GM23248 (cell line): Measurements from ENCODE around the gene SGK1. TPM values are rescaled to one million over a fixed set of nuclear protein-coding genes. Genes with fewer than 3 reads are reported as not detected.
A peak's percentile ranks its signal among the peaks of the same experiment; 100 is the strongest.

Source experiments
- DNase-seq: peaks from one replicate; pipeline ENCODE4 v3.0.0-alpha.2; 2015
- H2AFZ ChIP-seq: fragments of 200-600 bp; sonication (generic); 2 replicates; pipeline ENCODE4 v1.6.1; 2016; ENCODE audit warnings: antibody characterized with exemption
- H3F3A ChIP-seq: fragments of 200-600 bp; sonication (generic); 2 replicates; pipeline ENCODE4 v1.6.1; 2016; ENCODE audit warnings: mild to moderate bottlenecking, antibody characterized with exemption, mixed run types; ENCODE audit not compliant: insufficient read depth
- H3K27ac ChIP-seq: fragments of 200-600 bp; sonication (generic); 2 replicates; pipeline ENCODE4 v1.5.1; 2016; ENCODE audit warnings: mild to moderate bottlenecking
- H3K27me3 ChIP-seq: fragments of 200-600 bp; sonication (generic); replicated peaks from 2 replicates; pipeline ENCODE4 v1.6.1; 2016; ENCODE audit warnings: mild to moderate bottlenecking; ENCODE audit not compliant: insufficient read depth
- H3K36me3 ChIP-seq: fragments of 200-600 bp; sonication (generic); 2 replicates; pipeline ENCODE4 v1.6.1; 2016; ENCODE audit warnings: low read depth, mild to moderate bottlenecking
- H3K4me1 ChIP-seq: fragments of 200-600 bp; sonication (generic); 2 replicates; pipeline ENCODE4 v1.6.1; 2016; ENCODE audit warnings: mild to moderate bottlenecking; ENCODE audit not compliant: insufficient read depth
- H3K4me2 ChIP-seq: fragments of 200-600 bp; sonication (generic); one replicate; pipeline ENCODE4 v1.6.1; 2016; ENCODE audit warnings: mild to moderate bottlenecking; ENCODE audit not compliant: unreplicated experiment
- H3K4me3 ChIP-seq: fragments of 200-600 bp; sonication (generic); 2 replicates; pipeline ENCODE4 v1.5.1; 2016; ENCODE audit warnings: mild to moderate bottlenecking
- H3K79me2 ChIP-seq: fragments of 200-600 bp; sonication (generic); 2 replicates; pipeline ENCODE4 v1.6.1; 2016; ENCODE audit warnings: mild to moderate bottlenecking; ENCODE audit not compliant: insufficient read depth
- H3K9ac ChIP-seq: fragments of 200-600 bp; sonication (generic); 2 replicates; pipeline ENCODE4 v1.6.1; 2016; ENCODE audit warnings: mild to moderate bottlenecking
- H3K9me2 ChIP-seq: fragments of 200-600 bp; sonication (generic); 2 replicates; pipeline ENCODE4 v1.6.1; 2016; ENCODE audit warnings: mixed run types, mild to moderate bottlenecking, moderate library complexity; ENCODE audit not compliant: insufficient read depth
- H3K9me3 ChIP-seq: fragments of 200-600 bp; sonication (generic); one replicate; pipeline ENCODE4 v1.6.1; 2017; ENCODE audit warnings: low read depth
- H4K20me1 ChIP-seq: fragments of 200-600 bp; sonication (generic); 2 replicates; pipeline ENCODE4 v1.6.0; 2016; ENCODE audit not compliant: insufficient read depth
- EZH2 ChIP-seq: fragments of 200-600 bp; sonication (generic); IDR thresholded peaks from 2 replicates; pipeline ENCODE4 v1.6.1; 2018; ENCODE audit warnings: antibody characterized with exemption, mild to moderate bottlenecking; ENCODE audit not compliant: insufficient read depth, poor library complexity, severe bottlenecking
- EZH2phosphoT487 ChIP-seq: fragments of 200-600 bp; sonication (generic); IDR thresholded peaks from 2 replicates; pipeline ENCODE4 v1.6.1; 2018; ENCODE audit warnings: antibody characterized with exemption, moderate library complexity, mild to moderate bottlenecking, low read depth; ENCODE audit not compliant: insufficient read depth
- WGBS, 2 experiments: methylation state at CpG; one replicate each; pipeline ENCODE4 v1.1.6; 2015 to 2017; ENCODE audit warnings: low lambda C conversion rate in 2 of 2, low coverage in 1 of 2; ENCODE audit errors: missing lambda C conversion rate in 2 of 2; 5-methylcytosine and 5-hydroxymethylcytosine counted together
- in situ Hi-C: fragments of 300-500 bp; cut with MboI; formaldehyde crosslinking; loops from 2 replicates; pipeline ENCODE4 v1.15.0; 2020
- polyA plus RNA-seq: library from polyadenylated mRNA; unstranded; fragments of >200 nt; fragmentation: Nextera tagmentation; extraction: Ambion mirVana; gene quantifications from 2 replicates; pipeline ENCODE4 v1.2.1, GENCODE V29; 2016
- total RNA-seq: library from RNA; depleted of rRNA; stranded (reverse); fragments of >200 nt; shearing (Covaris generic); gene quantifications from 2 replicates; pipeline ENCODE4 v1.2.3, GENCODE V29; 2014

Gene SGK1
- total and polyA plus RNA-seq, 2 experiments from 2014 or later, result 134 to 228 TPM

DNA sequence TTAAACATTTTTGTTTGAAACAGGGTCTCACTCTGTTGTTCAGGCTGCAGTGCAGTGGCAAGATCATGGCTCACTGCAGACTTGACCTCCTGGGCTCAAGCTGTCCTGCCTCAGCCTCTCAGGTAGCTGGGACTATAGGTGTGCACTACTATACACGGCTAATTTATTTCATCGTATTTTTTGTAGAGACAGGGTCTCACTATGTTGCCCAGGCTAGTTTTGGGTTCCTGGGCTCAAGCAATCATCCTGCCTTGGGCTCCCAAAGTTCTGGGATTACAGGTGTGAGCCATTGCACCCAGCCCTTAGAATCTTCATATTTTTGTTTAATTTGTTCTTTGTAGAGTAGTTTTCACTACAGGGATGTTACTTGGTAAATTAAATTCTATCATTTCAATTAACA lies 67.1 kb downstream of the SGK1 start:
- H3K27ac ChIP-seq, result no peak overlapping the region
- in situ Hi-C loops, result no loop called here
- peaks cover 14% of the 10 kb centered on the region; the same call in 1 of the 2 replicates for H3K4me1 ChIP-seq
- DNase-seq, result no peak
- H3K9me3 ChIP-seq, result no peaks in the 10 kb centered on the region
- H4K20me1 ChIP-seq, result no peaks in the 10 kb centered on the region
- TF ChIP-seq EZH2phosphoT487 (no peak), EZH2 (no peak)
- no peak overlapping the region for H2AFZ ChIP-seq
- no peaks in the 10 kb centered on the region for H3K36me3 ChIP-seq
- H3K9me2 ChIP-seq, result no peaks in the 10 kb centered on the region
- H3K4me2 ChIP-seq, result no peak overlapping the region
- H3F3A ChIP-seq, result no peaks in the 10 kb centered on the region
- H3K4me3 ChIP-seq, result no peak overlapping the region
- WGBS, 2 experiments, result 96 to 97% methylated on average over 2 of the region's 2 CpGs
- no peaks in the 10 kb centered on the region for H3K27me3 ChIP-seq
- H3K79me2 ChIP-seq, result no peaks in the 10 kb centered on the region
- H3K9ac ChIP-seq, result no peak overlapping the region

DNA sequence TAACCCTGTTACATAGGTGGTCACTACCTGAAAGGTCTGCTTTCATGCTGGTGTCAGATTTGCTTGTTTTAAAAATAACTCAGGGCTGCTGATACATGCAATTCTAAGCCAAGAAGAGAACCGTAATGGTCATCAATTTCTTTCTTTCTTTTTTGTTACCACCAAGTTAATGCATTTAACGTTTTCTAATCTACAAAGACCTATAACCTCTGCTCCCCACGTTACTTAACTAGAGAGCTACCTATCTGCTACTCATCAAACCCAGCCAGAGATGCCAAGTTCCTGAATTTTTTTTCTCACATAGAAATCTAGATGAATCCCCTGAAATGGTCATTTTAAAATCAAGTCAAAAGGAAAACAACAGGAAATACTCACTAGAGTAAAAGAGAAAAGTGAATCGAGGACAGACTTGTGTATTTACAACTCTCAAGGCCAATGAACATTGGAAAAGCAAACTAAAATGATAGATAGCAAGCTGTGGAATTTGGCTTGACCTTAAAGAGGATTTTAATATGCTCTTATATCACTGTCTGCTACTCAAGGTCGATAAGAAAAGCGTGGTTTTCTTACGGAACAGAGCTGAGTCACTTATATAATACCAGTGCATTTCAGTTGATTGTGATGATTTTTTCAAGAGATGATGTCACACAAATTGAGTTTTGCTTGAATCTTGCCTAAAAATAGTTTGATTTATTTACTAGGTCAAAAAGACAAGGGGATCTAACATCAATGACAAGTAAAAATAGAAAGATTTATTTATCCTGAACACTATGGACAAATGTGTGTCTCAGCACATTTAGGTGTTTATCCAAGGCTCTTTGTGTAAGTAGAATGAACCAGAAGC lies 67.9 kb downstream of the SGK1 start:
- 26 to 27% methylated on average over 7 of the region's 7 CpGs for WGBS, 2 experiments
- H3K4me2 ChIP-seq, result no peak overlapping the region
- no peak overlapping the region for H3K27ac ChIP-seq

GRCh38 chr6:134249239-134249758 lies 68.6 kb downstream of the SGK1 start:
- H3K4me1 ChIP-seq, result peaks cover 14% of the 10 kb centered on the region; the same call in 1 of the 2 replicates
- no peaks in the 10 kb centered on the region for H3K27me3 ChIP-seq
- WGBS, 2 experiments, result 70 to 72% methylated on average over 5 of the region's 5 CpGs
- H3K4me3 ChIP-seq, result no peak overlapping the region
- DNase-seq, result no peak
- no peak overlapping the region for H3K4me2 ChIP-seq
- in situ Hi-C loops, result no loop called here
- no peak overlapping the region for H2AFZ ChIP-seq
- H3K9me2 ChIP-seq, result no peaks in the 10 kb centered on the region
- H3K27ac ChIP-seq, result no peak overlapping the region
- TF ChIP-seq EZH2, result no peak
- TF ChIP-seq EZH2phosphoT487, result no peak
- no peaks in the 10 kb centered on the region for H3K9me3 ChIP-seq
- no peak overlapping the region for H3K9ac ChIP-seq
- no peaks in the 10 kb centered on the region for H3K36me3 ChIP-seq
- no peaks in the 10 kb centered on the region for H3K79me2 ChIP-seq
- H3F3A ChIP-seq, result no peaks in the 10 kb centered on the region
- no peaks in the 10 kb centered on the region for H4K20me1 ChIP-seq

More for the DNA sequence above, 67.9 kb downstream of the SGK1 start:
- peak; percentile 41 for DNase-seq
- H3K9me3 ChIP-seq, result no peaks in the 10 kb centered on the region
- no peaks in the 10 kb centered on the region for H3K9me2 ChIP-seq
- no peak for TF ChIP-seq EZH2
- TF ChIP-seq EZH2phosphoT487, result no peak
- no peak overlapping the region for H3K9ac ChIP-seq
- H3K36me3 ChIP-seq, result no peaks in the 10 kb centered on the region
- H2AFZ ChIP-seq, result peak overlapping the region; percentile 58
- no peaks in the 10 kb centered on the region for H3K27me3 ChIP-seq
- no peaks in the 10 kb centered on the region for H3F3A ChIP-seq
- H4K20me1 ChIP-seq, result no peaks in the 10 kb centered on the region
- H3K79me2 ChIP-seq, result no peaks in the 10 kb centered on the region
- in situ Hi-C loops, result no loop called here
- H3K4me3 ChIP-seq, result no peak overlapping the region
- peaks cover 14% of the 10 kb centered on the region; the same call in 1 of the 2 replicates for H3K4me1 ChIP-seq

DNA sequence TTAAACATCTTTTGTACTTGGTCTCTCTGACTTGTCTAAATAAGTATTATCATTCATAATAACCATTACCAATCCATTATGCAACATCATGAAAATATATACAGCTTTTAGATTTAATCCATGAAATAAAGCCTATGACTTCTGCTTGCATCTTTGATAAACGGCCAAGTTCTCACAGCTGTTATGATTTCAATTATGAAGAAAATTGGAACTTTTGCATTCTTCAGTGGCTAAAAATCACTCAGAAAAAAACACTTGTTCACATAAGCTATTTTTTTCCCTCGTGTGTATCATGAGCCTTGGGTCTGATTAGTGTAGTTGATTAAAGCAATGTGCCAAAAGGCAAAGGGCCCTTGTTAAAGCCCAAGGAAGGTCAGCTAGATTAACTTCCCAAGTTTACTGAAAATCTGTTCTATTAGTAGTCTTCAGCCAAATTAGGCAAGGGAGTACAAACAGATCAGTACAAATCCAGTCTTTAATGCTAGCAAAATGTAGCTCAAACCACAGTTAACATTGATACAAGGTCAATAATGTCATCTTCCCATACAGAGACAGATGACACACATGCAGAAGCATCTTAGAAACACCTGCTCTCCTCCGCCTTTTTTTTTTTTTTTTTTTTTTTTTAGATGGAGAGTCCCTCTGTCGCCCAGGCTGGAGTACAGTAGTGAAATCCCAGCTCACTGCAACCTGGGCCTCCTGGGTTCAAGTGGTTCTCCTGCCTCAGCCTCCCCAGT lies 69.9 kb downstream of the SGK1 start:
- TF ChIP-seq EZH2 (no peak), EZH2phosphoT487 (no peak)
- WGBS, 2 experiments, result 60 to 65% methylated on average over 4 of the region's 4 CpGs
- H4K20me1 ChIP-seq, result no peaks in the 10 kb centered on the region
- no peak overlapping the region for H3K4me2 ChIP-seq
- no peaks in the 10 kb centered on the region for H3K79me2 ChIP-seq
- no peaks in the 10 kb centered on the region for H3K36me3 ChIP-seq
- H3K9ac ChIP-seq, result no peak overlapping the region
- in situ Hi-C loops, result no loop called here
- H3K4me1 ChIP-seq, result peaks cover 7% of the 10 kb centered on the region; the same call in 1 of the 2 replicates
- H3K27ac ChIP-seq, result no peak overlapping the region
- H3K9me2 ChIP-seq, result no peaks in the 10 kb centered on the region
- H3F3A ChIP-seq, result no peaks in the 10 kb centered on the region
- H3K4me3 ChIP-seq, result no peak overlapping the region
- no peaks in the 10 kb centered on the region for H3K9me3 ChIP-seq
- H3K27me3 ChIP-seq, result no peaks in the 10 kb centered on the region
- no peak overlapping the region for H2AFZ ChIP-seq
- DNase-seq, result no peak
